ENCODE measurements around the gene CYP1A2. TPM values are rescaled to one million over a fixed set of nuclear protein-coding genes. Genes with fewer than 3 reads are reported as not detected.

The CYP1A2 gene
- total and polyA plus RNA-seq, 9 of the 15 experiments (the other 6 are each of a cell fraction or from before 2014, with no cell fraction given): not detected

DNA sequence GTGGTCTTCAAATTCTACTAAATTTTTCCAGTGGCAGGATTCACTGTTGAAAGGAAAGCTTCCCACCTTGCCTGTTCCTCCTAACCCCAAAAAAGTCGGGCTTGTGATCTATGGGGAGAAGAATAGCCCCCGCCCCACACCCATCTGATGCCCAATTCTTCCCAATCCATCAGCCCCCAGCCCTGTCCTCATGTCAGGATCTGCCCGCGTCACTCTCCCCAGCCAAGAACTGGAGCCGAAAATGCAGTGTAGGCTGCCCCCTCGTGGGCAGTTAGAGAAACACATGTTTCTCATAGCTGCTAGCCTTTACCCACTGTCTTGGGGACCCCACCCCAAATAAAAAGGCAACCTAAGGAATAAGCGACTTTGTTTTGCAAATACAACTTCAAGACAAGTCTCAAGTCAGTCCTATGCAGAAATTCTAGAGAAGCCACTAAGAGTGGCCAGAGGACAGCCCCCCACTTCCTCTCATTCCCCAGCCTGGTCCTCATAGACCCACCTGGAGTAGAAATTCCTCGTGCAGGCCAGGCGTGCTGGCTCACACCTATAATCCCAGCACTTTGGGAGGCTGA is 20.2 kb downstream of the CYP1A2 start (continued):
- TF ChIP-seq, protein P1, sequence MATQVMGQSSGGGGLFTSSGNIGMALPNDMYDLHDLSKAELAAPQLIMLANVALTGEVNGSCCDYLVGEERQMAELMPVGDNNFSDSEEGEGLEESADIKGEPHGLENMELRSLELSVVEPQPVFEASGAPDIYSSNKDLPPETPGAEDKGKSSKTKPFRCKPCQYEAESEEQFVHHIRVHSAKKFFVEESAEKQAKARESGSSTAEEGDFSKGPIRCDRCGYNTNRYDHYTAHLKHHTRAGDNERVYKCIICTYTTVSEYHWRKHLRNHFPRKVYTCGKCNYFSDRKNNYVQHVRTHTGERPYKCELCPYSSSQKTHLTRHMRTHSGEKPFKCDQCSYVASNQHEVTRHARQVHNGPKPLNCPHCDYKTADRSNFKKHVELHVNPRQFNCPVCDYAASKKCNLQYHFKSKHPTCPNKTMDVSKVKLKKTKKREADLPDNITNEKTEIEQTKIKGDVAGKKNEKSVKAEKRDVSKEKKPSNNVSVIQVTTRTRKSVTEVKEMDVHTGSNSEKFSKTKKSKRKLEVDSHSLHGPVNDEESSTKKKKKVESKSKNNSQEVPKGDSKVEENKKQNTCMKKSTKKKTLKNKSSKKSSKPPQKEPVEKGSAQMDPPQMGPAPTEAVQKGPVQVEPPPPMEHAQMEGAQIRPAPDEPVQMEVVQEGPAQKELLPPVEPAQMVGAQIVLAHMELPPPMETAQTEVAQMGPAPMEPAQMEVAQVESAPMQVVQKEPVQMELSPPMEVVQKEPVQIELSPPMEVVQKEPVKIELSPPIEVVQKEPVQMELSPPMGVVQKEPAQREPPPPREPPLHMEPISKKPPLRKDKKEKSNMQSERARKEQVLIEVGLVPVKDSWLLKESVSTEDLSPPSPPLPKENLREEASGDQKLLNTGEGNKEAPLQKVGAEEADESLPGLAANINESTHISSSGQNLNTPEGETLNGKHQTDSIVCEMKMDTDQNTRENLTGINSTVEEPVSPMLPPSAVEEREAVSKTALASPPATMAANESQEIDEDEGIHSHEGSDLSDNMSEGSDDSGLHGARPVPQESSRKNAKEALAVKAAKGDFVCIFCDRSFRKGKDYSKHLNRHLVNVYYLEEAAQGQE (IDR thresholded peaks at IDR 0.05; ENCODE audit: borderline replicate concordance): peak; percentile 85
- TF ChIP-seq, protein P1 (CRISPR knock-in tag; IDR thresholded peaks at IDR 0.05; ENCODE audit: low read depth): no peak
- TF ChIP-seq JUND (IDR thresholded peaks at IDR 0.05; ENCODE audit: borderline replicate concordance, low read depth, low read length) (peak; percentile 24; the same call in 1 of the 2 replicates), JUND (tag; IDR thresholded peaks at IDR 0.05; ENCODE audit: borderline replicate concordance, low read depth, low read length) (no peak), ZBTB7A (IDR thresholded peaks at IDR 0.05; ENCODE audit: borderline replicate concordance, control insufficient read depth, low read depth, low read length) (peak; percentile 53; the same call in 1 of the 2 replicates), SPI1 (IDR thresholded peaks at IDR 0.05; ENCODE audit: borderline replicate concordance, low read depth, low read length) (peak; percentile 15; the same call in 1 of the 2 replicates), L3MBTL2 (IDR thresholded peaks at IDR 0.05) (0 out of 2 replicates have a peak, but pooled peaks have one; percentile 21), KAT2B (IDR thresholded peaks at IDR 0.05; ENCODE audit: low read depth, low read length) (no peak), DEAF1 (CRISPR knock-in tag; IDR thresholded peaks at IDR 0.05) (peak; percentile 61; the same call in 1 of the 2 replicates), ARID2 (IDR thresholded peaks at IDR 0.05) (peak; percentile 67), MAX (CRISPR knock-in tag; IDR thresholded peaks at IDR 0.05) (0 out of 2 replicates have a peak, but pooled peaks have one; percentile 19), ZNF174 (CRISPR knock-in tag; IDR thresholded peaks at IDR 0.05) (no peak), RB1 (IDR thresholded peaks at IDR 0.05; ENCODE audit: low read depth) (0 out of 2 replicates have a peak, but pooled peaks have one; percentile 50), PHB2 (IDR thresholded peaks at IDR 0.05; ENCODE audit: low read depth) (no peak), XRCC5 (IDR thresholded peaks at IDR 0.05; ENCODE audit: low read depth, low read length) (0 out of 2 replicates have a peak, but pooled peaks have one; percentile 73), ZNF224 (CRISPR knock-in tag; IDR thresholded peaks at IDR 0.05) (no peak)
- TF ChIP-seq, protein P2, sequence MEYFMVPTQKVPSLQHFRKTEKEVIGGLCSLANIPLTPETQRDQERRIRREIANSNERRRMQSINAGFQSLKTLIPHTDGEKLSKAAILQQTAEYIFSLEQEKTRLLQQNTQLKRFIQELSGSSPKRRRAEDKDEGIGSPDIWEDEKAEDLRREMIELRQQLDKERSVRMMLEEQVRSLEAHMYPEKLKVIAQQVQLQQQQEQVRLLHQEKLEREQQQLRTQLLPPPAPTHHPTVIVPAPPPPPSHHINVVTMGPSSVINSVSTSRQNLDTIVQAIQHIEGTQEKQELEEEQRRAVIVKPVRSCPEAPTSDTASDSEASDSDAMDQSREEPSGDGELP (CRISPR knock-in tag; IDR thresholded peaks at IDR 0.05; ENCODE audit: borderline replicate concordance): 0 out of 2 replicates have a peak, but pooled peaks have one; percentile 17

All from K562 (cell line).